ENCODE results near the gene ARHGAP4. TPM values are rescaled to one million over a fixed set of nuclear protein-coding genes. Genes with fewer than 3 reads are reported as not detected.
A peak's percentile ranks its signal among the peaks of the same experiment; 100 is the strongest.

ARHGAP4 gene
- total RNA-seq, 1 donor, result 3.0 TPM

- no peak for DNase-seq (ENCODE audit: low read depth)
- no peak overlapping the region for H3K4me3 ChIP-seq (ENCODE audit: low read depth, low read length)
- TF ChIP-seq CTCF (IDR thresholded peaks at IDR 0.05; ENCODE audit: insufficient read depth, low read depth, low read length), result no peak
Observed at GRCh38 chrX:153945956-153946943, 20.2 kb upstream of the ARHGAP4 start.

GRCh38 chrX:153944800-153945150 is 18.7 kb upstream of the ARHGAP4 start:
- no peak for TF ChIP-seq CTCF (IDR thresholded peaks at IDR 0.05; ENCODE audit: insufficient read depth, low read depth, low read length)
- DNase-seq (ENCODE audit: low read depth), result no peak
- no peak overlapping the region for H3K4me3 ChIP-seq (ENCODE audit: low read depth, low read length)

- no peak for TF ChIP-seq CTCF (IDR thresholded peaks at IDR 0.05; ENCODE audit: insufficient read depth, low read depth, low read length)
- no peak for DNase-seq (ENCODE audit: low read depth)
- H3K4me3 ChIP-seq (ENCODE audit: low read depth, low read length), result peak within 1 kb of the TSS; percentile 35
Observed at GRCh38 chrX:153944140-153944799, 18.2 kb upstream of the ARHGAP4 start, which contains the start of gene RENBP. Gene RENBP (minus strand): TSS chrX:153944643. CDS start chrX:153944610, 33 bp downstream.

GRCh38 chrX:153941336-153942252 is 15.5 kb upstream of the ARHGAP4 start:
- H3K4me3 ChIP-seq (ENCODE audit: low read depth, low read length), result no peak overlapping the region
- TF ChIP-seq CTCF (IDR thresholded peaks at IDR 0.05; ENCODE audit: insufficient read depth, low read depth, low read length), result no peak
- DNase-seq (ENCODE audit: low read depth), result no peak

- no peak for TF ChIP-seq CTCF (IDR thresholded peaks at IDR 0.05; ENCODE audit: insufficient read depth, low read depth, low read length)
- no peak for DNase-seq (ENCODE audit: low read depth)
- H3K4me3 ChIP-seq (ENCODE audit: low read depth, low read length), result no peak overlapping the region
Observed at GRCh38 chrX:153939573-153939972, 13.5 kb upstream of the ARHGAP4 start.

- DNase-seq (ENCODE audit: low read depth), result no peak
- no peak overlapping the region for H3K4me3 ChIP-seq (ENCODE audit: low read depth, low read length)
- no peak for TF ChIP-seq CTCF (IDR thresholded peaks at IDR 0.05; ENCODE audit: insufficient read depth, low read depth, low read length)
Observed at GRCh38 chrX:153938226-153938786, 12.2 kb upstream of the ARHGAP4 start.

All from fibroblast of villous mesenchyme (primary cell).